Vagina (tissue), 2 donors: ENCODE measurements around the gene GIPC2.

ENCODE experiments used
- CTCF ChIP-seq, 3 experiments: fragments of 450-650 bp in 2 of 3; fragments of 200-600 bp in 1 of 3; sonication (generic) in 1 of 3; IDR thresholded peaks; one replicate each; pipeline ENCODE4 v1.5.1; 2017 to 2019; ENCODE audit warnings: antibody characterized with exemption in 3 of 3, mild to moderate bottlenecking in 2 of 3, moderate library complexity in 2 of 3
- POLR2A ChIP-seq, 2 donors: fragments of 450-650 bp; IDR thresholded peaks; one replicate each; pipeline ENCODE4 v1.6.1; 2017; ENCODE audit warnings: antibody characterized with exemption in 2 of 2, mild to moderate bottlenecking in 2 of 2, moderate library complexity in 2 of 2
- POLR2AphosphoS5 ChIP-seq, 2 donors: sonication (generic); formaldehyde crosslinking; IDR thresholded peaks; one replicate each; pipeline ENCODE4 v1.9.0; 2017; ENCODE audit warnings: antibody characterized with exemption in 2 of 2, mild to moderate bottlenecking in 2 of 2, low read depth in 1 of 2; ENCODE audit not compliant: insufficient read depth in 1 of 2

- TF ChIP-seq CTCF (IDR thresholded peaks at IDR 0.05) (no peak), POLR2A (IDR thresholded peaks at IDR 0.05) (no peak), POLR2AphosphoS5 (IDR thresholded peaks at IDR 0.05; ENCODE audit: insufficient read depth in 1 of 2, low read depth in 1 of 2) (no peak)
These were observed 46.1 kb downstream of the GIPC2 start for GRCh38 chr1:78091886-78092285.
